NCI-H2171 (cell line): ENCODE measurements around the gene XAB2.
A peak's percentile ranks its signal among the peaks of the same experiment; 100 is the strongest.
"Not testable (repeated sequence)": the region's sequence is repeated elsewhere in the genome, so short reads cannot be mapped to it uniquely, and the experiment has no call there.

ENCODE experiments used
- DNase-seq: peaks from one replicate; lab custom pipeline; 2025; lab: John Stamatoyannopoulos, UW

The XAB2 gene

GRCh38 chr19:7648265-7649014, 19.1 kb upstream of the XAB2 start:
- DNase-seq, result no peak

DNA sequence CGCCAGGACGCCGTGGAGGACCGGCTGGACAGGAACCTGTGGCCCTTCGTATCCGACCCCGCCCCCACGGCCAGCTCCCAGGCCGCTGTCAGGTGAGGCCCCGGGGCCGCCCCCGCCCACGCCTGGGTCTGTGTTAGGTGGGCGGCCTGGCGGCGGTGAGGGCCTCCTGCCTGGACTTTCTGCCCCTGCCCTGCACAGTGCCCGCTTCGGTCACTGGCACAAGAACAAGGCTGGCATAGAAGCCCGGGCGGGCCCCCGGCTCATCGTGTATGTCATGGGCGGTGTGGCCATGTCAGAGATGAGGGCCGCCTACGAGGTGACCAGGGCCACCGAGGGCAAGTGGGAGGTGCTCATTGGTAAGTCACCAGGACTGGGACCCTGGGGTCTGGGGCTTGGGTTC, 17.8 kb upstream of the XAB2 start:
- DNase-seq, result no peak

GRCh38 chr19:7646426-7646700, 17.0 kb upstream of the XAB2 start:
- no peak for DNase-seq

DNA sequence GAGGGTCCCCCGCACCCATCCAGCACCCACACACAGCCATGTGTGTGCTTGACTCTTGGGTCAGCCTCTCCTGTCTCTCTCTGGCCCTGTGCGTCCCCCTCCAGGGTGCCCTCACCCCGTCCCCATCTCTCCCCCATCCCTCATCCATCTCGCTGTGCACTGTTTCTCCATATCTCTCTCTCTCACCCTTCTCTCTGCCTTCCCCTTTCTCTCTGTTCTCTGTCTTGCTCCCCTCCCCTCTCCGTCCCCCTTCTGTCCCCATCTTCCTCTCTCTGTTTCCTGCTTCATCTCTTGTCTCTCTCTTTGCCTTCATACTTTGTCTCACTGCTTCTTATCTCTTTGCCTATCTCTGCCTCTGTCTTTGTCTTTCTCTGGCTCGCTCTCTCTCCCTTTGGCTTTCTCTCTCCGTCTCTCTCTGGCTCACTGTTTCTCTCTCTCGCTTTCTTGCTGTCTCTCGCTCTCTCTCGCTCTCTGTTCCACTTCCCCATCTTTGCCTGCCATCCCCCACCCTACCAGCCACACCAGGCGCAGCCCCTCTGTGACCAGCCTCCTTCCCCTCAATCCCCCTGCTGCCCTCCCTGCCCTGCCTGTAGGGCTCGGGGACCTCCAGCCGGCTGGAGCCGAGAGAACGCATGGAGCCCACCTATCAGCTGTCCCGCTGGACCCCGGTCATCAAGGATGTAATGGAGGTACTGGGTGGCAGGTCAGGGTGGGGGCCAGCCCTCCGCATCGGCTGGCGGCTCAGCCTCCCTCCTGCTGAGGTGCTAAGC, 16.5 kb upstream of the XAB2 start:
- DNase-seq, result no peak

GRCh38 chr19:7645163-7645562, 15.8 kb upstream of the XAB2 start:
- DNase-seq, result no peak

- DNase-seq, result no peak
These were observed 15.2 kb upstream of the XAB2 start for GRCh38 chr19:7644550-7644877.

GRCh38 chr19:7643629-7644549, 14.5 kb upstream of the XAB2 start:
- not testable (repeated sequence) for DNase-seq

DNA sequence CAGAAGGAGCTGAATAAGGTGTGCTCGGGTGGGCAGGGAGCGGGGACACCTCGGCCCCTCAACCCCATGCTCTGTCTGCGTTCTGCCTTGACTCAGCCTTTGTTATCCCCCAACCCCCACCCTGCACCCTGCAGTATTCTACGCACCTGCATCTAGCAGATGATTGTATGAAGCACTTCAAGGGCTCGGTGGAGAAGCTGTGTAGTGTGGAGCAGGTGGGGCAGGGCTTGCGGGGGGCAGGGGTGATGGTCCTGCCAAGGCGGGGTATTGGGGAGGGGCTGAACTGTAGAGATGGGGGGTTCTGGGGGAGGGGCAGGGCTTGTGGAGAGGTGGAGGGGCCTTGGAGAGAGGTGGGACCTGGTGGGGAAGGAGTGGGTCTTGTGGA, 13.7 kb upstream of the XAB2 start:
- no peak for DNase-seq

GRCh38 chr19:7642295-7643030, 13.1 kb upstream of the XAB2 start:
- DNase-seq, result no peak

- DNase-seq, result no peak
These were observed 12.2 kb upstream of the XAB2 start for GRCh38 chr19:7641290-7642276.

DNA sequence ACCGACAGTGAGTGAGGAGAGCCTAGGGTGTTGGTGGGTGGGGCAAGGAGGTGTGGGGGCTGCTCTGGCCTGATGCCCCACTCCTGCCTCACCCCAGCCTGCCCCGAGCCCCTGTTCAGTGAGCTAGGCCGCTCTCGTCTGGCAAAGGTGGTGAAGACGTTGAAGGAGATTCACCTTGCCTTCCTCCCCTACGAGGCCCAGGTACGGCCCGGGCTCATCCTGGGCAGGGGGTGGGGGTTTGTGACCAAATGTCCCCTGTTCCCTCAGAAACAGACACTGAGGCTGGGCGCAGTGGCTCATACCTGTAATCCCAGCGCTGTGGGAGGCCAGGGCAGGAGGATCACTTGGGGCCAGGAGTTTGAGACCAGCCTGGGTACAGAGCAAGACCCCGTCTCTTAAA, 11.5 kb upstream of the XAB2 start:
- no peak for DNase-seq

DNA sequence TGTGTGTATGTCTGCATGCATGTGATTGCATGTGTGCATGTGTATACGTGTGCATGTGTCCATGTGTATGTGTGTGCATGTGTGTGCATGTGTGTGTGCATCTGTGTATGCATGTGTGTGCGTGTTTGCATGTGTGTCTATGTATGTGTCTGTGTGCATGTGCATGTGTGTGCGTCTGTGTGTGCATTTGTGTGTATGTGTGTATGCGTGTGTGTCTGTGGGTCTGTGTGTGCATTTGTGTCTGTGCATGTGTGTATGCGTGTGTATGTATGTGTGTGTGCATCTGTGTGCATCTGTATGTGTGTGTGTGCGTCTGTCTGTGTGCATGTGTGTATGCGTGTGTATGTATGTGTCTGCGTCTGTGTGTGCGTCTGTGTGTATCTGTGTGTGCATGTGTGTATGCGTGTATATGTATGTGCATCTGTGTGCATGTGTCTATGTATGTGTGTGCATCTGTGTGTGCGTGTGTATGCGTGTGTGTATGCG, 10.6 kb upstream of the XAB2 start:
- DNase-seq, result no peak

DNA sequence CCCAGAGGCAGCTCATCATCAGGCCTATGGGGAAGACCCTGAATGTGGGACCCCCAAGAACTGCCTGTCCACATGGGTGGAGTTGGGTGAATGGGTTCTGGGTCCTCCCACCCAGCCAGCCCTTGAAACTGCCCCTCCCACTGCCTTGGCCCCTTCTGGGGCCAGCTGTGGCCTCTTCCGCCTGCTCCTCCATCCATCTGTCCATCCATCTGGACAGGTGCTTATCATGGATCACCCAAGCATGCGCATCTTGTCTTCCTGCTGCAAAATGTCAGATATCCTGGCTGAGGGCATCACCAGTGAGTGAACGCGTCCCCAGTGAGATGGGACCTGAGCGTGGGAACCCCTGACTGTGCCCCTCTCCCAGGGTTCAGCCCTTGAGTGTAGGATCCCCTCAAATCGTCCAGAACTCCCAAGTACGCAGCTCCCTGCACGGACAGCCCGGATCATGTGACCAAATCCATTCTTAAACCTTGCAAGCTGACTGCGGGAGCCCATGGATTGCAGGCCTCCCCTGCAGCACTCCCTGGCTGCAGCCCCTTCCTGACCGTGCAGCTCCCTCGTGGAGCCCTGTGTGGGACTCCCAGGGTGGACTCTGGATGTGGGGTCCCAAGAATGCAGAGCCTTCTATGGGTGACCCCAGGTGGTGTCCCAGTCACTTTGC, 9.6 kb upstream of the XAB2 start:
- peak; percentile 5 for DNase-seq

GRCh38 chr19:7637374-7638256, 8.3 kb upstream of the XAB2 start:
- DNase-seq, result no peak

DNA sequence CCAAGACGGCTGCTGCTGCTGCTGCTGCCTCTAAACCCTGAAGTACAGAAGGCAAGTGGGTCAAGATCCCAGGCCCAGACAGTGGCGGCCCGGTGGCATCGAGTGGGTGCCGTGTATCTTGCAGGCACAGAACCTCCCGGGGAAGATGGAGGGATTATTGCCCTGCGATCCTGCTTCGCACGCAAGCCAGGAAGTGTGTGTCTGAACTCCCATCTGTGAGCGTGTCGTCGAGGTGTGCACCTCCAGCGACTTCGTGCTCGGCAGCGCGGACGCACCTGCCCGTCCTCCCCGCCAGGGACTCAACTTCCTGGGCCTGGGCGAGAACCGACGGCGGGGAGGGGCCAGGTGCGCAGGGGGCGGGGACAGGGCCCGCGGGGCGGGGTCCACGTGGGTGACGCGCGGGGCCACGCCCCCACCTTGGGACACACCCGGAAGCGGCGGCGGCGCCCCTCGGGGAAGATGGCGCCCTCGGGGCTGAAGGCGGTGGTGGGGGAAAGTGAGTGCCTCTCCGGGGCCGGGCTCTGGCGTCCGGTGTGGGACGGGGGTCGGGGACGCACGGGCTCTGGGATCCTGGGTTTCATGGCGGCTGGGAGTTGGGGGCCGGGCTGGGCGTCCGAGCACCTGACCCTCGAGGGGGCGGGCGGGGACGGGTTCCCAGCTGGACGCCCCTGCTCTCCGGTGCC, 7.5 kb upstream of the XAB2 start, which contains the start of gene STXBP2:
STXBP2 (plus strand) TSS at position 420 of the 683 bp plus-strand sequence; CDS start at position 460, 40 bp downstream.
- DNase-seq, result peak; percentile 82

DNA sequence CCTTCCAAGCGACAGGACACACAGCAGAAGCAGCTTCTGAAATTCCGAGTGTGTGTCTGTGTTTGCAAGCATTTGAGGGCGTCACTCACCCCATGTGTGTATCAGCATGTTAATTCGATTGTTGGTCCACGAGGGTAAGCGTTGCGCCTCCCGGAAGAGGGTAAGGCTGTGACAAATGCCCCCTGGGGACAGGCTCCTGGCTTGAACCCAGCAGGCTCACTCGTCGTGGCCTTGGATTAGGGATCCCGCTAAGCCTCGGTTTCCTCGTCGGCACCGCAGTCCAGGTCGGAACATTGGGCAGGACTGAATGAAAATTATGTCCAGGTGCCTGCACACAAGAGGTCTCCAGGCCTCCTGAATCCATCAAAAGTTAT, 7.0 kb upstream of the XAB2 start:
- DNase-seq, result no peak

DNA sequence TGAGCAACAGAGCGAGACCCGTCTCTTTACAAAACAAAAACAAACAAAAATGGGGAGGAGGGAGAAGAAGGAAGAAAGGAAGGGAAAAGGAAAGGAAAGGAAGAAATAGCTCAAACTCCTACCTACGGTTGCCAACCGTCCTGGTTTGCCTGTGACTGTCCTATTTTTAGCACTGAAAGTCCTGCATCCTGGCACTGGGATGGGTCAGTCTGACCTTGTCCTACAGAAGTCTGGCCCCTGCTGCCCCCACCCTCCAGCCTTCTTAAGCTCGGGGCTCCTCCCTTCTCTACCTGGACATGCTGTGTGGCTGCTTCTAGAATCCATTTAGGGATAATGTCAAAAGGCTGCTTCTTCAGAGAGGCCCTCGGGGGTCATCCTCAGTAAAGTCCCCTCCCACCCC, 6.3 kb upstream of the XAB2 start:
- DNase-seq, result no peak

DNA sequence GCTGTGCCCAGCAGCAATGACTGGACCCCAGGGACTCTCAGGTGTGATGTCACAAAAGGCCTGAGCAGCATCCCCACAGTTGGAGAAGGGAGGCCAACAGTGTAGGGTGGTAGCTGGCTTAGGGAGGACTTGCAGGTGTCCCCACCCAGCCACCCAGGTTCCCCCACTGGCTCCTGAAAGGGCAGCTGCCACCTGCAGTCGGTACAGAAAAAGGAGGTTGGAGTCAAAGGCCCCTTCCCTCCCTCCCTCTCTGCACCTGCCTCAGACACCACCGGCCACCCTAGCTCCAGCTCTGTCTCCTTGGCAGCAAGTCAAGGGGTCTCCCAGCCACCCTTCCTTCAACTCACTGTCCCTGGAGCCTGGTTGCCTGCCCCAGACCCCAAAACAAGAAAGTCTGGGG, 4.4 kb upstream of the XAB2 start, which contains the start of gene PCP2:
PCP2 (minus strand) TSS at position 22 of the 400 bp plus-strand sequence. CDS start 262 bp downstream, outside the sequence.
- no peak for DNase-seq
